ENCODE measurements around the gene FRMD4A.

DNA sequence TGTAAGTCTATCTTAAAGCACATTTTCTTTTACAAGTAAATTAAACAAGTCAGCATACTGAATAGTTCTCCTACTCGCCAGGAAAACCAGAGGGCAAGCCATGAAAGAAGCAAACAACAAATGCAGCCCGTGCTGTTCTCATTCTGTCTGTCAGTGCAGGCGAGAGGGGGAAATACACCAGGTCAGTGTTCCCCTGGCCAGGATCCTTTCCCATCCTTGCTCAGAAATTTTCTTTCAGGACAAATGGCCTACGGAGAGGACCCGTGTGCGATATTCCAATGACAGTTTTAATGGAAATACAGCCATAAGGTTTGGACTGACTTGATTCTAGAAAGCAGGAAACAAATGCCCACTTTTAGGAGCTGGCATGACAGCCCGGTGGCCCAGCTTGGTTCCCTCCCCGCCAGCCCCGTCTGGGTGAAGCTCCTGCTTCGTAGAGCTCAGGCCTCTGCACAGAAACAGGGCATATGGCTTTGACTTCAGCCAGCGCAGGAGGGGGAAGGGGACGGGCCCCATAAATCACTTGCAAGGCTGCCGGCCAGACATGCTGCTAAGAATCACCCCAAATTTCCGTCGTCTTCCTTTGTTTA, 67.8 kb downstream of the FRMD4A start:
- TF ChIP-seq, protein P1, sequence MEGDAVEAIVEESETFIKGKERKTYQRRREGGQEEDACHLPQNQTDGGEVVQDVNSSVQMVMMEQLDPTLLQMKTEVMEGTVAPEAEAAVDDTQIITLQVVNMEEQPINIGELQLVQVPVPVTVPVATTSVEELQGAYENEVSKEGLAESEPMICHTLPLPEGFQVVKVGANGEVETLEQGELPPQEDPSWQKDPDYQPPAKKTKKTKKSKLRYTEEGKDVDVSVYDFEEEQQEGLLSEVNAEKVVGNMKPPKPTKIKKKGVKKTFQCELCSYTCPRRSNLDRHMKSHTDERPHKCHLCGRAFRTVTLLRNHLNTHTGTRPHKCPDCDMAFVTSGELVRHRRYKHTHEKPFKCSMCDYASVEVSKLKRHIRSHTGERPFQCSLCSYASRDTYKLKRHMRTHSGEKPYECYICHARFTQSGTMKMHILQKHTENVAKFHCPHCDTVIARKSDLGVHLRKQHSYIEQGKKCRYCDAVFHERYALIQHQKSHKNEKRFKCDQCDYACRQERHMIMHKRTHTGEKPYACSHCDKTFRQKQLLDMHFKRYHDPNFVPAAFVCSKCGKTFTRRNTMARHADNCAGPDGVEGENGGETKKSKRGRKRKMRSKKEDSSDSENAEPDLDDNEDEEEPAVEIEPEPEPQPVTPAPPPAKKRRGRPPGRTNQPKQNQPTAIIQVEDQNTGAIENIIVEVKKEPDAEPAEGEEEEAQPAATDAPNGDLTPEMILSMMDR (conservative IDR thresholded peaks at IDR 0.05; ENCODE audit: low read length): no peak
- no peak for TF ChIP-seq EZH2phosphoT487 (IDR thresholded peaks at IDR 0.05; ENCODE audit: borderline replicate concordance, low read depth, low read length)
